CD4-positive, alpha-beta memory T cell (primary cell): ENCODE data around the gene MACROD2. TPM values are rescaled to one million over a fixed set of nuclear protein-coding genes. Genes with fewer than 3 reads are reported as not detected.

Source experiments
- CTCF ChIA-PET: fragments of 350-600 bp; sonication (Branson Sonifier 250); formaldehyde crosslinking; loops from one replicate; lab custom pipeline; 2021; ENCODE audit warnings: inconsistent platforms; ENCODE audit not compliant: partially characterized antibody; lab: Charles Lee
- POLR2A ChIA-PET: fragments of 350-600 bp; sonication (Branson Sonifier 250); formaldehyde crosslinking; loops from one replicate; lab custom pipeline; 2021; ENCODE audit not compliant: partially characterized antibody; lab: Charles Lee
- DNase-seq, 5 donors: peaks; one replicate each; pipeline versions ENCODE4 v3.0.0 to v3.0.0-alpha.2; 2020 to 2022; ENCODE audit warnings: mixed read lengths in 1 of 5
- H3K27ac ChIP-seq: one replicate; pipeline ENCODE4 v1.7.0; 2013; ENCODE audit warnings: low read depth, low read length
- H3K27me3 ChIP-seq: 2 replicates; pipeline ENCODE4 v1.7.0; 2013; ENCODE audit warnings: mild to moderate bottlenecking, low read length, moderate library complexity; ENCODE audit not compliant: insufficient read depth
- H3K36me3 ChIP-seq: 2 replicates; pipeline ENCODE4 v1.7.0; 2013; ENCODE audit warnings: mild to moderate bottlenecking, low read length, moderate library complexity; ENCODE audit not compliant: insufficient read depth
- H3K4me1 ChIP-seq: 2 replicates; pipeline ENCODE4 v1.7.0; 2013; ENCODE audit warnings: mild to moderate bottlenecking, low read length, moderate library complexity; ENCODE audit not compliant: insufficient read depth
- H3K4me3 ChIP-seq, 2 donors: one replicate each; pipeline ENCODE4 v1.7.0; 2013; ENCODE audit warnings: low read length in 2 of 2, mild to moderate bottlenecking in 1 of 2
- H3K9me3 ChIP-seq, 2 donors: one replicate each; pipeline ENCODE4 v1.7.0; 2013; ENCODE audit warnings: low read length in 2 of 2, control low read depth in 1 of 2; ENCODE audit not compliant: control insufficient read depth in 1 of 2
- H3K27ac Mint-ChIP-seq, 7 donors: one replicate each; pipeline ENCODE4 v1.8.0; 2020 to 2021; ENCODE audit warnings: mixed read lengths in 7 of 7, mild to moderate bottlenecking in 6 of 7, inconsistent platforms in 3 of 7, moderate library complexity in 3 of 7
- H3K27me3 Mint-ChIP-seq, 2 donors: one replicate each; pipeline ENCODE4 v1.8.0; 2020 to 2021; ENCODE audit warnings: mixed read lengths in 2 of 2
- H3K36me3 Mint-ChIP-seq, 2 donors: one replicate each; pipeline ENCODE4 v1.8.0; 2020 to 2021; ENCODE audit warnings: mixed read lengths in 2 of 2, inconsistent platforms in 1 of 2, mild to moderate bottlenecking in 1 of 2
- H3K4me1 Mint-ChIP-seq, 4 donors: one replicate each; pipeline ENCODE4 v1.8.0; 2020 to 2021; ENCODE audit warnings: mixed read lengths in 4 of 4, mild to moderate bottlenecking in 1 of 4
- H3K4me3 Mint-ChIP-seq, 8 donors: one replicate each; pipeline ENCODE4 v1.8.0; 2020 to 2021; ENCODE audit warnings: mixed read lengths in 8 of 8, mild to moderate bottlenecking in 7 of 8, moderate library complexity in 6 of 8, inconsistent platforms in 3 of 8
- H3K9me3 Mint-ChIP-seq, 8 donors: one replicate each; pipeline ENCODE4 v1.8.0; 2020 to 2021; ENCODE audit warnings: mixed read lengths in 8 of 8, mild to moderate bottlenecking in 5 of 8, inconsistent platforms in 3 of 8, moderate library complexity in 1 of 8
- intact Hi-C: fragments of 100-400 bp; cut with micrococcal nuclease; formaldehyde crosslinking; loops from one replicate; pipeline ENCODE4 v1.15.1; 2023
- polyA plus RNA-seq, 2 donors: library from polyadenylated mRNA; unstranded; fragments of 300-500 nt; fragmentation: Illumina TruSeq; gene quantifications; one replicate each; pipeline ENCODE4 v1.2.3, GENCODE V29; 2021
- total RNA-seq, 2 experiments: library from RNA; stranded (reverse); gene quantifications; one replicate each; pipeline ENCODE4 v1.2.3, GENCODE V29; 2021

Gene MACROD2
- total and polyA plus RNA-seq, 4 experiments from 2014 or later: not detected

DNA sequence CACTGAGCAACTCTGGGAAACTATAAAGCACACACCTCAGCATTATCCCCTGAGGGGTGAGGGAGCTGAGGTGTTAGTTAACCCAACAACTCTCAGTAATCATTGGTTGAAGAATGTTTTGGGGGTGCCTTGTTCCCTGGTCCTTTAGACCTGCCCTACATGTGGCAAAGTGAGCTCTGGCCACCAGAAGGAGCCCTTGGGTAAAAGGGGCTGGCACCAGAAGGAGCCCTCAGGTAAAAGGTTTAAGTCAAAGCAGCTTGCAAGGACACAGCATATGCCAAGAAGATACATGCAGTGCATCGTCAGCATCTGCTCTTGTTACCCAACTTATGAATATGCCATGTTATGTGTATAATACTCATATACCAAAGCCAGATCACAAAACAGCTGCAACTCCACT, 1496.3 kb downstream of the MACROD2 start:
- no peak overlapping the region for H3K4me3 ChIP-seq
- no peaks in the 10 kb centered on the region for H3K27me3 ChIP-seq
- H3K27ac ChIP-seq: no peak overlapping the region
- ChIA-PET CTCF (no interaction called here), POLR2A (interaction anchor here (0.7 kb wide), 1 partner anchor 1404 kb away, joined by 3 read pairs; no protein-coding TSS in a partner anchor)
- Mint-ChIP-seq H3K36me3 (no peaks in the 10 kb centered on the region), H3K4me1 (no peaks in the 10 kb centered on the region), H3K27ac (no peak overlapping the region), H3K4me3 (no peak overlapping the region), H3K9me3 (peaks cover 0 to 22% (median 10%) of the 10 kb centered on the region in 8 donors), H3K27me3 (no peaks in the 10 kb centered on the region)
- intact Hi-C loops: no loop called here
- no peaks in the 10 kb centered on the region for H3K4me1 ChIP-seq
- no peak for DNase-seq
- no peaks in the 10 kb centered on the region for H3K9me3 ChIP-seq
- no peaks in the 10 kb centered on the region for H3K36me3 ChIP-seq

- Histone ChIP-seq H3K4me1 (no peaks in the 10 kb centered on the region), H3K9me3 (no peaks in the 10 kb centered on the region), H3K36me3 (no peaks in the 10 kb centered on the region), H3K27ac (no peak overlapping the region), H3K27me3 (no peaks in the 10 kb centered on the region), H3K4me3 (no peak overlapping the region)
- Mint-ChIP-seq H3K4me1 (no peaks in the 10 kb centered on the region), H3K9me3 (peaks cover 2 to 14% (median 12%) of the 10 kb centered on the region in 8 donors), H3K27me3 (no peaks in the 10 kb centered on the region), H3K4me3 (no peak overlapping the region), H3K27ac (no peak overlapping the region), H3K36me3 (no peaks in the 10 kb centered on the region)
- no peak for DNase-seq
- CTCF ChIA-PET: no interaction called here
- intact Hi-C loops: no loop called here
- POLR2A ChIA-PET: no interaction called here
Measured at GRCh38 chr20:15494851-15495250, 1499.5 kb downstream of the MACROD2 start.

DNA sequence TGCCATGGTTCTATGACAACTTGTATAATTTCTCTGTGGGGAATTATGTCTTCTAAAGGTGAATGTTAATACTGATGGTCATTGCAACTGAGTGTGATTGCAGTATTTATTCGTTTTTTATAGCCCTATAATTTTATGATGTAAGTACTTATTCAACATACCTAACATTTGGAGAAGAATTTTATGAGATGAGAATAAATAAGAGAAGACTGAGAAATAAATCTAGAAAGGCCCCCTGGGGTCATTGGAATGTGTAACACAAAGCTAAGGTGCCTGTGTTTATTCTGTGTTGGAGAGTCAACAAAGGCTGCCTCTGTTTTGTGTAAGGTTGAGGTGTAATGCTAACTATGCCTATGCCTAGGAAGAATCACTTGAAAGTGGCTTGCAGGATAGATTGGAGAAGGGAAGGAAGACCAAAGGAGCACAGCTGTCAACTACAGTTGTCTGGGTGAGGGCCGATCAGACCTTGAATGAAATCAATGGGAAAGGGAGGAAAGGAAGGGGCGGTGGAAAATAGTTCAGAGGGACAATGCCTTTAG, 1501.3 kb downstream of the MACROD2 start:
- no peaks in the 10 kb centered on the region for H3K4me1 Mint-ChIP-seq
- no peaks in the 10 kb centered on the region for H3K36me3 Mint-ChIP-seq
- no peak for DNase-seq
- ChIA-PET CTCF (no interaction called here), POLR2A (no interaction called here)
- H3K27ac Mint-ChIP-seq: no peak overlapping the region
- intact Hi-C loops: no loop called here
- peaks cover 2 to 12% (median 7%) of the 10 kb centered on the region in 8 donors for H3K9me3 Mint-ChIP-seq
- no peak overlapping the region for H3K4me3 ChIP-seq
- H3K27ac ChIP-seq: no peak overlapping the region
- no peaks in the 10 kb centered on the region for H3K4me1 ChIP-seq
- no peak overlapping the region for H3K4me3 Mint-ChIP-seq
- H3K27me3 ChIP-seq: no peaks in the 10 kb centered on the region
- no peaks in the 10 kb centered on the region for H3K36me3 ChIP-seq
- H3K27me3 Mint-ChIP-seq: peaks cover 0 to 1% of the 10 kb centered on the region in 2 donors
- no peaks in the 10 kb centered on the region for H3K9me3 ChIP-seq

DNA sequence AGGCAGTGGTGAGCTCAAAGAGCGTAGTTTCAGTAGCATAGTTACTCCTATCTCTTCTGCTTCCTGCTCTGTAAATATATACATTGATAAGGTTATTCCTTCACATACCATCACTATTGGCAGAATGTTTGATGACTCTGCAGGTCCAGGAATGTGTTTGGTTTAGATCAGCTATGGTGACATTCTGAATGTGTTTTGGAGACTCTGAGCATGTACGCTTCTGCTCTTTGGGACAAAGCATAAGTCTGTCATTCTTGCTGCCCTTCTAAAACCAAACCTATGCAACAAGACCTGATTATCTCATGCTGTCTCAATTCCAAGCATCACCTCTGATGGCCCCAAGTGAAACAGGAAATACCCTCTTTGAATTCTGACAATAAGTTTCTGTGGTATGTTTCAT, 1503.6 kb downstream of the MACROD2 start:
- ChIA-PET POLR2A (no interaction called here), CTCF (no interaction called here)
- no peaks in the 10 kb centered on the region for H3K9me3 ChIP-seq
- DNase-seq: no peak
- intact Hi-C loops: no loop called here
- no peaks in the 10 kb centered on the region for H3K36me3 ChIP-seq
- Mint-ChIP-seq H3K4me1 (no peaks in the 10 kb centered on the region), H3K9me3 (peaks cover 2 to 12% (median 7%) of the 10 kb centered on the region in 8 donors), H3K4me3 (no peak overlapping the region), H3K27me3 (peaks cover 0 to 1% of the 10 kb centered on the region in 2 donors), H3K36me3 (no peaks in the 10 kb centered on the region), H3K27ac (no peak overlapping the region)
- no peaks in the 10 kb centered on the region for H3K4me1 ChIP-seq
- H3K27ac ChIP-seq: no peak overlapping the region
- H3K27me3 ChIP-seq: no peaks in the 10 kb centered on the region
- no peak overlapping the region for H3K4me3 ChIP-seq

GRCh38 chr20:15506311-15506710, 1511.0 kb downstream of the MACROD2 start:
- DNase-seq: no peak

GRCh38 chr20:15507151-15507550, 1511.8 kb downstream of the MACROD2 start:
- ChIA-PET CTCF (no interaction called here), POLR2A (no interaction called here)
- Histone ChIP-seq H3K27me3 (no peaks in the 10 kb centered on the region), H3K9me3 (no peaks in the 10 kb centered on the region), H3K36me3 (no peaks in the 10 kb centered on the region), H3K4me3 (no peak overlapping the region), H3K27ac (no peak overlapping the region), H3K4me1 (no peaks in the 10 kb centered on the region)
- DNase-seq: no peak
- H3K27me3 Mint-ChIP-seq: no peaks in the 10 kb centered on the region
- H3K9me3 Mint-ChIP-seq: peaks cover 0 to 13% (median 5%) of the 10 kb centered on the region in 8 donors
- H3K4me1 Mint-ChIP-seq: no peaks in the 10 kb centered on the region
- intact Hi-C loops: no loop called here
- H3K36me3 Mint-ChIP-seq: no peaks in the 10 kb centered on the region
- H3K4me3 Mint-ChIP-seq: no peak overlapping the region
- no peak overlapping the region for H3K27ac Mint-ChIP-seq

More at GRCh38 chr20:15506311-15506710, 1511.0 kb downstream of the MACROD2 start:
- peaks cover 0 to 13% (median 6%) of the 10 kb centered on the region in 8 donors for H3K9me3 Mint-ChIP-seq
- Histone ChIP-seq H3K4me1 (no peaks in the 10 kb centered on the region), H3K27ac (no peak overlapping the region), H3K27me3 (no peaks in the 10 kb centered on the region), H3K36me3 (no peaks in the 10 kb centered on the region), H3K4me3 (no peak overlapping the region), H3K9me3 (no peaks in the 10 kb centered on the region)
- POLR2A ChIA-PET: no interaction called here
- no peak overlapping the region for H3K4me3 Mint-ChIP-seq
- intact Hi-C loops: no loop called here
- CTCF ChIA-PET: no interaction called here
- H3K27me3 Mint-ChIP-seq: no peaks in the 10 kb centered on the region
- H3K4me1 Mint-ChIP-seq: no peaks in the 10 kb centered on the region
- H3K36me3 Mint-ChIP-seq: no peaks in the 10 kb centered on the region
- H3K27ac Mint-ChIP-seq: no peak overlapping the region

DNA sequence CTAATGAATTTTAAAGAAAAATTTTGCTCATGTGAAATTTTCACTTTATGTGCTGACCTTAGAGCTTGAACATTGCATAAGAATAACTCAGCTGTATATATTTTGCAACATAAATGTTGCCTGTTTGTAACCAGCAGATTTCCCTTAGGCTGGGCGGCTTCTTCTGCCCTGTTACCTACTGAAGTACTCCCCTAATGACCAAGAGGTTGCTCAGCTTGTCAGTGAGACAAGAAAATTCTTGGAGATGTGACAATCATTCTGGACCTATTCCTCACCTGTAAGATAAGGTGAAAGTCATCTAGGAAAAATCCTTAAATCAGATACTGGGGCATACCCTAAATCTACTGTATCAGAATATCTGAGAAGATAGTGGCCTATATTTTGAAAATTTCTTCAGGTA, 1516.2 kb downstream of the MACROD2 start:
- no peak for DNase-seq
- Mint-ChIP-seq H3K36me3 (no peaks in the 10 kb centered on the region), H3K9me3 (peaks cover 0 to 12% (median 3%) of the 10 kb centered on the region in 8 donors), H3K4me3 (no peak overlapping the region), H3K27ac (no peak overlapping the region), H3K27me3 (no peaks in the 10 kb centered on the region), H3K4me1 (no peaks in the 10 kb centered on the region)
- no peak overlapping the region for H3K4me3 ChIP-seq
- H3K9me3 ChIP-seq: no peaks in the 10 kb centered on the region
- intact Hi-C loops: no loop called here
- ChIA-PET POLR2A (no interaction called here), CTCF (no interaction called here)
- H3K36me3 ChIP-seq: no peaks in the 10 kb centered on the region
- H3K27me3 ChIP-seq: no peaks in the 10 kb centered on the region
- H3K27ac ChIP-seq: no peak overlapping the region
- no peaks in the 10 kb centered on the region for H3K4me1 ChIP-seq
